IPS DF 6.9 (cell line): Measurements from ENCODE around the gene MYO19.

Experiments used
- DNase-seq: peaks from one replicate; pipeline ENCODE4 v3.0.0-alpha.2; 2013; ENCODE audit warnings: low read depth, low spot score
- H3K27ac ChIP-seq: one replicate; pipeline ENCODE4 v1.5.1; 2013; ENCODE audit warnings: low read length, control low read depth
- H3K27me3 ChIP-seq: 2 replicates; pipeline ENCODE4 v1.6.1; 2013; ENCODE audit warnings: mild to moderate bottlenecking, low read length; ENCODE audit not compliant: control insufficient read depth, insufficient read depth
- H3K36me3 ChIP-seq: 2 replicates; pipeline ENCODE4 v1.6.1; 2013; ENCODE audit warnings: low read length; ENCODE audit not compliant: control insufficient read depth, insufficient read depth
- H3K4me1 ChIP-seq: 2 replicates; pipeline ENCODE4 v1.6.1; 2013; ENCODE audit warnings: low read length; ENCODE audit not compliant: control insufficient read depth, insufficient read depth
- H3K4me3 ChIP-seq: 2 replicates; pipeline ENCODE4 v1.5.1; 2013; ENCODE audit warnings: mild to moderate bottlenecking, low read length
- H3K9me3 ChIP-seq: 2 replicates; pipeline ENCODE4 v1.6.1; 2013; ENCODE audit warnings: low read length, inconsistent platforms; ENCODE audit not compliant: control insufficient read depth, insufficient read depth
- WGBS: extraction: QIAGEN DNeasy Blood & Tissue Kit; methylation state at CpG from one replicate; pipeline ENCODE4 v1.1.7; 2013; ENCODE audit warnings: mixed read lengths, missing lambda C conversion rate; ENCODE audit not compliant: insufficient read length, insufficient coverage; 5-methylcytosine and 5-hydroxymethylcytosine counted together

The MYO19 gene

GRCh38 chr17:36527621-36528250, 6.9 kb downstream of the MYO19 start:
- Histone ChIP-seq H3K27ac (no peak overlapping the region), H3K4me3 (no peak overlapping the region), H3K36me3 (peaks cover 43% of the 10 kb centered on the region), H3K9me3 (no peaks in the 10 kb centered on the region), H3K27me3 (no peaks in the 10 kb centered on the region), H3K4me1 (no peaks in the 10 kb centered on the region)
- WGBS = no CpG with 5 or more reads among the region's 7 CpGs
- DNase-seq = no peak

GRCh38 chr17:36525888-36526287, 8.8 kb downstream of the MYO19 start:
- Histone ChIP-seq H3K4me3 (no peak overlapping the region), H3K4me1 (no peaks in the 10 kb centered on the region), H3K27ac (no peak overlapping the region), H3K27me3 (no peaks in the 10 kb centered on the region), H3K9me3 (no peaks in the 10 kb centered on the region), H3K36me3 (peaks cover 35% of the 10 kb centered on the region)
- WGBS = no CpG with 5 or more reads among the region's 6 CpGs
- DNase-seq = no peak

GRCh38 chr17:36525113-36525512, 9.6 kb downstream of the MYO19 start:
- WGBS = no CpG with 5 or more reads among the region's 2 CpGs
- Histone ChIP-seq H3K4me3 (no peak overlapping the region), H3K27ac (no peak overlapping the region), H3K27me3 (no peaks in the 10 kb centered on the region), H3K4me1 (no peaks in the 10 kb centered on the region), H3K36me3 (peaks cover 35% of the 10 kb centered on the region), H3K9me3 (no peaks in the 10 kb centered on the region)
- DNase-seq = no peak

GRCh38 chr17:36524428-36524876, 10.2 kb downstream of the MYO19 start:
- no CpG with 5 or more reads among the region's 4 CpGs for WGBS

GRCh38 chr17:36523113-36523512, 11.6 kb downstream of the MYO19 start:
- WGBS = no CpG with 5 or more reads among the region's 2 CpGs
- Histone ChIP-seq H3K9me3 (no peaks in the 10 kb centered on the region), H3K4me1 (no peaks in the 10 kb centered on the region), H3K36me3 (peaks cover 31% of the 10 kb centered on the region), H3K27ac (no peak overlapping the region), H3K27me3 (no peaks in the 10 kb centered on the region), H3K4me3 (no peak overlapping the region)
- no peak for DNase-seq

More at GRCh38 chr17:36524428-36524876, 10.2 kb downstream of the MYO19 start:
- no peak for DNase-seq
- Histone ChIP-seq H3K4me1 (no peaks in the 10 kb centered on the region), H3K27me3 (no peaks in the 10 kb centered on the region), H3K9me3 (no peaks in the 10 kb centered on the region), H3K27ac (no peak overlapping the region), H3K4me3 (no peak overlapping the region), H3K36me3 (peaks cover 35% of the 10 kb centered on the region)

GRCh38 chr17:36515837-36516236, 18.8 kb downstream of the MYO19 start:
- Histone ChIP-seq H3K36me3 (peaks cover 22% of the 10 kb centered on the region), H3K27me3 (no peaks in the 10 kb centered on the region), H3K27ac (no peak overlapping the region), H3K4me3 (no peak overlapping the region), H3K4me1 (no peaks in the 10 kb centered on the region), H3K9me3 (no peaks in the 10 kb centered on the region)
- no peak for DNase-seq
- no CpG with 5 or more reads among the region's 4 CpGs for WGBS

GRCh38 chr17:36514856-36515255, 19.8 kb downstream of the MYO19 start:
- H3K36me3 ChIP-seq = peaks cover 31% of the 10 kb centered on the region
- no CpG with 5 or more reads among the region's 3 CpGs for WGBS
- no peak for DNase-seq
- H3K4me1 ChIP-seq = no peaks in the 10 kb centered on the region
- H3K9me3 ChIP-seq = no peaks in the 10 kb centered on the region
- H3K27ac ChIP-seq = no peak overlapping the region
- no peaks in the 10 kb centered on the region for H3K27me3 ChIP-seq
- no peak overlapping the region for H3K4me3 ChIP-seq

GRCh38 chr17:36512641-36513040, 22.0 kb downstream of the MYO19 start:
- no peaks in the 10 kb centered on the region for H3K9me3 ChIP-seq
- no peaks in the 10 kb centered on the region for H3K27me3 ChIP-seq
- no peak for DNase-seq
- H3K4me3 ChIP-seq = no peak overlapping the region
- H3K36me3 ChIP-seq = peaks cover 40% of the 10 kb centered on the region
- WGBS = no CpG with 5 or more reads among the region's 5 CpGs
- no peak overlapping the region for H3K27ac ChIP-seq
- no peaks in the 10 kb centered on the region for H3K4me1 ChIP-seq

- peaks cover 52% of the 10 kb centered on the region for H3K36me3 ChIP-seq
- no peaks in the 10 kb centered on the region for H3K9me3 ChIP-seq
- DNase-seq = no peak
- H3K27me3 ChIP-seq = no peaks in the 10 kb centered on the region
- H3K4me1 ChIP-seq = no peaks in the 10 kb centered on the region
- H3K4me3 ChIP-seq = no peak overlapping the region
- no CpG with 5 or more reads among the region's 6 CpGs for WGBS
- no peak overlapping the region for H3K27ac ChIP-seq
These were observed 23.5 kb downstream of the MYO19 start for GRCh38 chr17:36511216-36511615.

- no peak for DNase-seq
- H3K27me3 ChIP-seq = no peaks in the 10 kb centered on the region
- no peaks in the 10 kb centered on the region for H3K4me1 ChIP-seq
- no peaks in the 10 kb centered on the region for H3K9me3 ChIP-seq
- peaks cover 58% of the 10 kb centered on the region for H3K36me3 ChIP-seq
- H3K4me3 ChIP-seq = no peak overlapping the region
- no CpG with 5 or more reads among the region's 14 CpGs for WGBS
- no peak overlapping the region for H3K27ac ChIP-seq
These were observed 24.0 kb downstream of the MYO19 start for GRCh38 chr17:36510636-36511035.
